K562 (cell line): ENCODE results near the gene FAM174C. TPM values are rescaled to one million over a fixed set of nuclear protein-coding genes. Genes with fewer than 3 reads are reported as not detected.
A peak's percentile ranks its signal among the peaks of the same experiment; 100 is the strongest.

Source experiments
- BHLHE40 ChIP-seq: IDR thresholded peaks from 2 replicates; pipeline ENCODE4 v1.6.1; 2011; ENCODE audit warnings: low read length, improper control_type of control experiment
- HIVEP1 ChIP-seq: fragments of 250-450 bp; sonication (Bioruptor Pico); IDR thresholded peaks from 2 replicates; pipeline ENCODE4 v1.4.0; 2020; ENCODE audit warnings: mild to moderate bottlenecking
- ILF3 ChIP-seq: fragments of 450-650 bp; IDR thresholded peaks from 2 replicates; pipeline ENCODE4 v1.6.1; 2018; ENCODE audit warnings: antibody characterized with exemption, mild to moderate bottlenecking, moderate library complexity, borderline replicate concordance
- MED1 ChIP-seq: sonication (generic); formaldehyde crosslinking; IDR thresholded peaks from 2 replicates; pipeline ENCODE4 v1.8.1; 2023; ENCODE audit warnings: missing genetic modification reagents, borderline replicate concordance
- NR2C1 ChIP-seq, 2 experiments: fragments of 450-650 bp; IDR thresholded peaks; 2 replicates each; pipeline ENCODE4 v1.6.1; 2017; ENCODE audit warnings: mild to moderate bottlenecking in 2 of 2, antibody characterized with exemption in 1 of 2, inconsistent platforms in 1 of 2, missing compliant biosample characterization in 1 of 2, missing genetic modification characterization in 1 of 2
- PTTG1 ChIP-seq: fragments of 450-650 bp; IDR thresholded peaks from 2 replicates; pipeline ENCODE4 v1.6.1; 2016; ENCODE audit warnings: low read depth, mild to moderate bottlenecking, missing genetic modification characterization, missing compliant biosample characterization
- U2AF2 ChIP-seq: fragments of 200-400 bp; formaldehyde crosslinking; optimal IDR thresholded peaks from 2 replicates; pipeline ENCODE3; 2017; ENCODE audit warnings: low read depth, mild to moderate bottlenecking, low read length
- XRCC4 ChIP-seq: IDR thresholded peaks from one replicate; pipeline ENCODE4 v1.6.1; 2011; ENCODE audit not compliant: insufficient read depth, insufficient read length; ENCODE audit errors: extremely low read depth
- ZNF445 ChIP-seq: fragments of 250-450 bp; sonication (Bioruptor Pico); IDR thresholded peaks from 2 replicates; pipeline ENCODE4 v1.4.0; 2020; ENCODE audit warnings: low read depth, mild to moderate bottlenecking, moderate library complexity
- ZSCAN32 ChIP-seq: fragments of 450-650 bp; formaldehyde crosslinking; IDR thresholded peaks from 2 replicates; pipeline ENCODE4 v1.4.0; 2020; ENCODE audit warnings: mild to moderate bottlenecking, moderate library complexity
- polyA plus RNA-seq, 8 experiments: library from polyadenylated mRNA; depleted of rRNA in 4 of 8; stranded (reverse) in 5 of 8; unstranded in 3 of 8; fragments of >200 nt; fragmentation: Nextera tagmentation in 2 of 8; fragmentation: Illumina TruSeq in 1 of 8; extraction: Ambion mirVana in 2 of 8; extraction: Trizol in 1 of 8; gene quantifications; 2 replicates each; pipeline versions ENCODE4 v1.2.1 to v1.2.3, GENCODE V29; 2011 to 2014; ENCODE audit warnings: inconsistent platforms in 1 of 8, missing spikeins in 1 of 8
- total RNA-seq, 7 experiments: library from RNA; depleted of rRNA in 6 of 7; stranded (reverse); fragments of >200 nt in 6 of 7; fragmentation: Illumina TruSeq in 2 of 7; extraction: Trizol in 2 of 7; gene quantifications; 2 replicates each; pipeline versions ENCODE4 v1.2.1 to v1.2.3, GENCODE V29; 2011 to 2021; ENCODE audit warnings: low replicate concordance in 1 of 7
- TF ChIP-seq, protein P1 (sequence below), 2 experiments: fragments of 200-800 bp in 1 of 2; sonication (Bioruptor generic) in 1 of 2; sonication (generic) in 1 of 2; formaldehyde crosslinking in 1 of 2; IDR thresholded peaks in 1 of 2; conservative IDR thresholded peaks in 1 of 2; 2 replicates each; pipeline versions ENCODE4 v1.5.0 to v1.6.1; 2016 to 2020; ENCODE audit warnings: missing compliant biosample characterization in 1 of 2, missing genetic modification characterization in 1 of 2, missing genetic modification reagents in 1 of 2
- TF ChIP-seq, protein P2 (sequence below): fragments of 150-350 bp; IDR thresholded peaks from 2 replicates; pipeline ENCODE4 v1.6.1; 2014; ENCODE audit warnings: low read depth, mild to moderate bottlenecking, low read length, borderline replicate concordance
- TF ChIP-seq, protein P3 (sequence below): sonication (generic); formaldehyde crosslinking; IDR thresholded peaks from 2 replicates; pipeline ENCODE4 v1.8.1; 2023; ENCODE audit warnings: mild to moderate bottlenecking, missing genetic modification reagents
- TF ChIP-seq, protein P4 (sequence below): fragments of 200-800 bp; sonication (Bioruptor generic); IDR thresholded peaks from 2 replicates; pipeline ENCODE4 v1.6.1; 2017; ENCODE audit warnings: missing genetic modification characterization, missing compliant biosample characterization
- TF ChIP-seq, protein P5 (sequence below): fragments of 250-450 bp; sonication (Bioruptor Pico); IDR thresholded peaks from 2 replicates; pipeline ENCODE4 v1.8.0; 2022; ENCODE audit warnings: inconsistent platforms

Gene FAM174C
- total and polyA plus RNA-seq, 9 of the 15 experiments (the other 6 are each of a cell fraction or from before 2014, with no cell fraction given) = 0.66 to 89.6 (median 20.3) TPM

DNA sequence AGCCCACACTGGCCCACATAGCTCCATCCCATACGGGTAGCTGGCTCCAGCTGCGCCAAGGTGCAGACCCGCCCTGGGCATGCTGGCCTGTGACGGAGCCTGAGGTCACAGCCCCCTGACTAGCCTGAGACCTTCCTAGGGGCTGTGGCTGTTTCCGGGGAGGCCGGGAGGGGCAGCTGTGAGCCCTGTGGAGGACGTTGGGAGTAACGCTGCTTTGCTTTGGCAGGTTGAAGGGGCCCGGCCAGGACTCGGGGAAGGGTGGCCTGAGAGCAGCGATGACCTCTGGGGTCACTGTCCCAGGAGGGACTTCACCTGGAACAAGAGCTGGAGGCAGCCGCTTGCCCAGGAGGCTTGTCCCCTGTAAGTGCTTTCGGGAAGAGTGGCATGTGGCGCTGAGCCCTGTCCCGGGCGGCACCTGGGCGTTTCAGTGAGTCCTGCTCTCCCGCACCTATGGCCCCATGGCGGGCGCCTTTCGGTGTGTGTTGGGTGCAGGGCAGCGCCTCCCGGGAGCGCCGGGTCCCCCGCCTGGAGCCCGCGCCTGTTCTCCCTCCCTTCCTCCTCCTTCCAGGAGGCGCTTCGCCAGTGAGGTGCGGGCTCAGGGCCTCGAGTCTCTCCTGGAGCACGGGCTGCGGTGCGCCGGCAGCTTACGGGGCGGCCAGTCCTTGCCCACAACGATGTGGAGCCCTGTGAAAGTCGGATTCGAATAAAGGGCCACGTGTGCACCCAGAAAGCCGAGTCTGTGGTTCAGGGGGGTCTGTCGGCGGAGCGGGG lies 1.1 kb upstream of the FAM174C start (continued):
- TF ChIP-seq, protein P1, sequence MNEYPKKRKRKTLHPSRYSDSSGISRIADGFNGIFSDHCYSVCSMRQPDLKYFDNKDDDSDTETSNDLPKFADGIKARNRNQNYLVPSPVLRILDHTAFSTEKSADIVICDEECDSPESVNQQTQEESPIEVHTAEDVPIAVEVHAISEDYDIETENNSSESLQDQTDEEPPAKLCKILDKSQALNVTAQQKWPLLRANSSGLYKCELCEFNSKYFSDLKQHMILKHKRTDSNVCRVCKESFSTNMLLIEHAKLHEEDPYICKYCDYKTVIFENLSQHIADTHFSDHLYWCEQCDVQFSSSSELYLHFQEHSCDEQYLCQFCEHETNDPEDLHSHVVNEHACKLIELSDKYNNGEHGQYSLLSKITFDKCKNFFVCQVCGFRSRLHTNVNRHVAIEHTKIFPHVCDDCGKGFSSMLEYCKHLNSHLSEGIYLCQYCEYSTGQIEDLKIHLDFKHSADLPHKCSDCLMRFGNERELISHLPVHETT (CRISPR knock-in tag; conservative IDR thresholded peaks at IDR 0.05 in 1 of 2, IDR thresholded peaks at IDR 0.05 in 1 of 2) = no peak
- TF ChIP-seq ZNF445 (CRISPR knock-in tag) (0 out of 2 replicates have a peak, but pooled peaks have one; percentile 22), ILF3 (0 out of 2 replicates have a peak, but pooled peaks have one; percentile 34), HIVEP1 (CRISPR knock-in tag) (no peak), XRCC4 (no peak), MED1 (CRISPR knock-in tag) (no peak), ZSCAN32 (CRISPR knock-in tag) (no peak), PTTG1 (no peak), NR2C1 (IDR thresholded peaks at IDR 0.05) (no peak), NR2C1 (tag; IDR thresholded peaks at IDR 0.05) (peak; percentile 20; the same call in 1 of the 2 replicates), BHLHE40 (no peak; the same call in 1 of the 2 replicates), U2AF2 (no peak)
- TF ChIP-seq, protein P2, sequence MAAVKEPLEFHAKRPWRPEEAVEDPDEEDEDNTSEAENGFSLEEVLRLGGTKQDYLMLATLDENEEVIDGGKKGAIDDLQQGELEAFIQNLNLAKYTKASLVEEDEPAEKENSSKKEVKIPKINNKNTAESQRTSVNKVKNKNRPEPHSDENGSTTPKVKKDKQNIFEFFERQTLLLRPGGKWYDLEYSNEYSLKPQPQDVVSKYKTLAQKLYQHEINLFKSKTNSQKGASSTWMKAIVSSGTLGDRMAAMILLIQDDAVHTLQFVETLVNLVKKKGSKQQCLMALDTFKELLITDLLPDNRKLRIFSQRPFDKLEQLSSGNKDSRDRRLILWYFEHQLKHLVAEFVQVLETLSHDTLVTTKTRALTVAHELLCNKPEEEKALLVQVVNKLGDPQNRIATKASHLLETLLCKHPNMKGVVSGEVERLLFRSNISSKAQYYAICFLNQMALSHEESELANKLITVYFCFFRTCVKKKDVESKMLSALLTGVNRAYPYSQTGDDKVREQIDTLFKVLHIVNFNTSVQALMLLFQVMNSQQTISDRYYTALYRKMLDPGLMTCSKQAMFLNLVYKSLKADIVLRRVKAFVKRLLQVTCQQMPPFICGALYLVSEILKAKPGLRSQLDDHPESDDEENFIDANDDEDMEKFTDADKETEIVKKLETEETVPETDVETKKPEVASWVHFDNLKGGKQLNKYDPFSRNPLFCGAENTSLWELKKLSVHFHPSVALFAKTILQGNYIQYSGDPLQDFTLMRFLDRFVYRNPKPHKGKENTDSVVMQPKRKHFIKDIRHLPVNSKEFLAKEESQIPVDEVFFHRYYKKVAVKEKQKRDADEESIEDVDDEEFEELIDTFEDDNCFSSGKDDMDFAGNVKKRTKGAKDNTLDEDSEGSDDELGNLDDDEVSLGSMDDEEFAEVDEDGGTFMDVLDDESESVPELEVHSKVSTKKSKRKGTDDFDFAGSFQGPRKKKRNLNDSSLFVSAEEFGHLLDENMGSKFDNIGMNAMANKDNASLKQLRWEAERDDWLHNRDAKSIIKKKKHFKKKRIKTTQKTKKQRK = no peak
- TF ChIP-seq, protein P3, sequence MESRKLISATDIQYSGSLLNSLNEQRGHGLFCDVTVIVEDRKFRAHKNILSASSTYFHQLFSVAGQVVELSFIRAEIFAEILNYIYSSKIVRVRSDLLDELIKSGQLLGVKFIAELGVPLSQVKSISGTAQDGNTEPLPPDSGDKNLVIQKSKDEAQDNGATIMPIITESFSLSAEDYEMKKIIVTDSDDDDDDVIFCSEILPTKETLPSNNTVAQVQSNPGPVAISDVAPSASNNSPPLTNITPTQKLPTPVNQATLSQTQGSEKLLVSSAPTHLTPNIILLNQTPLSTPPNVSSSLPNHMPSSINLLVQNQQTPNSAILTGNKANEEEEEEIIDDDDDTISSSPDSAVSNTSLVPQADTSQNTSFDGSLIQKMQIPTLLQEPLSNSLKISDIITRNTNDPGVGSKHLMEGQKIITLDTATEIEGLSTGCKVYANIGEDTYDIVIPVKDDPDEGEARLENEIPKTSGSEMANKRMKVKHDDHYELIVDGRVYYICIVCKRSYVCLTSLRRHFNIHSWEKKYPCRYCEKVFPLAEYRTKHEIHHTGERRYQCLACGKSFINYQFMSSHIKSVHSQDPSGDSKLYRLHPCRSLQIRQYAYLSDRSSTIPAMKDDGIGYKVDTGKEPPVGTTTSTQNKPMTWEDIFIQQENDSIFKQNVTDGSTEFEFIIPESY (CRISPR knock-in tag) = no peak
- TF ChIP-seq, protein P4, sequence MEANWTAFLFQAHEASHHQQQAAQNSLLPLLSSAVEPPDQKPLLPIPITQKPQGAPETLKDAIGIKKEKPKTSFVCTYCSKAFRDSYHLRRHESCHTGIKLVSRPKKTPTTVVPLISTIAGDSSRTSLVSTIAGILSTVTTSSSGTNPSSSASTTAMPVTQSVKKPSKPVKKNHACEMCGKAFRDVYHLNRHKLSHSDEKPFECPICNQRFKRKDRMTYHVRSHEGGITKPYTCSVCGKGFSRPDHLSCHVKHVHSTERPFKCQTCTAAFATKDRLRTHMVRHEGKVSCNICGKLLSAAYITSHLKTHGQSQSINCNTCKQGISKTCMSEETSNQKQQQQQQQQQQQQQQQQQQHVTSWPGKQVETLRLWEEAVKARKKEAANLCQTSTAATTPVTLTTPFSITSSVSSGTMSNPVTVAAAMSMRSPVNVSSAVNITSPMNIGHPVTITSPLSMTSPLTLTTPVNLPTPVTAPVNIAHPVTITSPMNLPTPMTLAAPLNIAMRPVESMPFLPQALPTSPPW (CRISPR knock-in tag) = no peak; the same call in 1 of the 2 replicates
- TF ChIP-seq, protein P5, sequence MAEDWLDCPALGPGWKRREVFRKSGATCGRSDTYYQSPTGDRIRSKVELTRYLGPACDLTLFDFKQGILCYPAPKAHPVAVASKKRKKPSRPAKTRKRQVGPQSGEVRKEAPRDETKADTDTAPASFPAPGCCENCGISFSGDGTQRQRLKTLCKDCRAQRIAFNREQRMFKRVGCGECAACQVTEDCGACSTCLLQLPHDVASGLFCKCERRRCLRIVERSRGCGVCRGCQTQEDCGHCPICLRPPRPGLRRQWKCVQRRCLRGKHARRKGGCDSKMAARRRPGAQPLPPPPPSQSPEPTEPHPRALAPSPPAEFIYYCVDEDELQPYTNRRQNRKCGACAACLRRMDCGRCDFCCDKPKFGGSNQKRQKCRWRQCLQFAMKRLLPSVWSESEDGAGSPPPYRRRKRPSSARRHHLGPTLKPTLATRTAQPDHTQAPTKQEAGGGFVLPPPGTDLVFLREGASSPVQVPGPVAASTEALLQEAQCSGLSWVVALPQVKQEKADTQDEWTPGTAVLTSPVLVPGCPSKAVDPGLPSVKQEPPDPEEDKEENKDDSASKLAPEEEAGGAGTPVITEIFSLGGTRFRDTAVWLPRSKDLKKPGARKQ (CRISPR knock-in tag) = no peak
